ENCODE results near the gene JPH3.

DNA sequence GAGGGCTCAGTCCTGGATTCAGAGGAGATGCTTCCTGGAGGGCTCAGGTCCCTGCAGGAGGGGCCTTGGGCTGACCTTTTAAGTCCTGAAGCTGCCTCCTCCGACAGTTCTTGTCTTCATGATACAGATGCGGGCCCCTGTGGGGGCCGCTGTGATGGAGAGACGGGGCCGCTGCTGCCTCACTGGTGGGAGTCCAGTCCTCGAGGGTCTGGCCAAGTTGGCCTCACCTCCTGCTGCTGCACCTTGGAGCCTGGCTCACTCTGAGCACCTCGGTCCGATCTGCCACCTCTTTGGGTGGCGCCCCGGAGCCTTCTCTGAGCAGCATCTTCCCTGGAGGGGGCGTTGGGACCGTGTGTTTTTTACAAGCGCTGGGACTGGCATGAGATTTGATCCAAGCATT, 84.4 kb downstream of the JPH3 start:
- TF ChIP-seq CTCF (IDR thresholded peaks at IDR 0.05) (no peak), POLR2AphosphoS5 (IDR thresholded peaks at IDR 0.05) (no peak), EP300 (IDR thresholded peaks at IDR 0.05) (no peak)

Measured in sigmoid colon (tissue), 4 donors.